Adrenal gland (tissue), 12 donors: ENCODE measurements around the gene PLA2G4E. TPM values are rescaled to one million over a fixed set of nuclear protein-coding genes. Genes with fewer than 3 reads are reported as not detected.

Source experiments
- DNase-seq, 7 donors: peaks; one replicate each; pipeline ENCODE4 v3.0.0-alpha.2; 2019 to 2020
- H3K27ac ChIP-seq, 5 donors: fragments of 200-600 bp; sonication (generic) in 4 of 5; 1 replicate in 3 of 5; 2 replicates in 2 of 5; pipeline versions ENCODE4 v1.5.1 to v1.8.0; 2016 to 2020; ENCODE audit warnings: mild to moderate bottlenecking in 1 of 5
- H3K27me3 ChIP-seq: fragments of 200-600 bp; 2 replicates; pipeline ENCODE4 v1.8.0; 2021
- H3K36me3 ChIP-seq, 2 donors: fragments of 200-600 bp; replicated peaks in 1 of 2; 1 replicate in 1 of 2; 2 replicates in 1 of 2; pipeline versions ENCODE4 v1.5.1 to v1.8.0; 2018 to 2022
- H3K4me1 ChIP-seq, 2 donors: fragments of 200-600 bp; replicated peaks in 1 of 2; 1 replicate in 1 of 2; 2 replicates in 1 of 2; pipeline versions ENCODE4 v1.5.1 to v1.8.0; 2018 to 2021
- H3K4me3 ChIP-seq, 4 donors: fragments of 200-600 bp; sonication (generic) in 3 of 4; one replicate each; pipeline ENCODE4 v1.5.1; 2016 to 2018
- H3K9me3 ChIP-seq, 3 donors: fragments of 200-600 bp; sonication (generic) in 1 of 3; replicated peaks in 1 of 3; 1 replicate in 2 of 3; 2 replicates in 1 of 3; pipeline versions ENCODE4 v1.5.1 to v1.8.0; 2016 to 2021
- CTCF ChIP-seq, 6 experiments: fragments of 450-650 bp in 4 of 6; fragments of 200-600 bp in 2 of 6; sonication (generic) in 1 of 6; IDR thresholded peaks; 1 replicate in 5 of 6; 2 replicates in 1 of 6; pipeline versions ENCODE4 v1.5.1 to v1.8.0; 2016 to 2021; ENCODE audit warnings: antibody characterized with exemption in 6 of 6, mild to moderate bottlenecking in 2 of 6, moderate library complexity in 1 of 6
- POLR2A ChIP-seq, 2 donors: fragments of 450-650 bp; IDR thresholded peaks; one replicate each; pipeline ENCODE4 v1.6.1; 2017; ENCODE audit warnings: antibody characterized with exemption in 2 of 2, mild to moderate bottlenecking in 2 of 2, moderate library complexity in 1 of 2
- WGBS, 4 donors: extraction: QIAGEN DNeasy Blood & Tissue Kit in 2 of 4; methylation state at CpG; one replicate each; pipeline versions ENCODE4 v1.1.5 to v1.1.7; 2013 to 2017; 5-methylcytosine and 5-hydroxymethylcytosine counted together
- intact Hi-C, 2 donors: fragments of 100-400 bp; cut with DNase I; formaldehyde crosslinking; loops; one replicate each; pipeline versions ENCODE4 v1.14.1 to v1.15.0; 2022 to 2023
- polyA plus RNA-seq, 3 donors: library from polyadenylated mRNA; stranded (reverse); fragments of 200-250 nt in 2 of 3; fragments of 350-450 nt in 1 of 3; fragmentation: Illumina TruSeq in 1 of 3; extraction: RNeasy Lipid Tissue Mini Kit (QIAGEN cat#74804) in 1 of 3; gene quantifications; one replicate each; pipeline ENCODE4 v1.2.3, GENCODE V29; 2013 to 2014
- total RNA-seq, 9 donors: library from RNA; depleted of rRNA in 4 of 9; stranded (reverse); fragments of >200 nt in 4 of 9; fragments of 120-200 nt in 1 of 9; fragmentation: NEBNext Ultra II Directional in 1 of 9; extraction: Animal tissue kit (Norgen Biotek cat#: 25700) in 1 of 9; gene quantifications; one replicate each; pipeline versions ENCODE4 v1.1.0 to v1.2.4, GENCODE V29; 2013 to 2023
- donor health status: healthy with polysubstance abuse.
- donor health status: Bipolar disorder and iron deficiency.
- donor health status: DM: yes; HTN: yes; CAD: no.
- donor health status: DM: no; HTN: no; CAD: no.
- donor health status: DM: no; HTN: no; CAD: no.
- donor health status: DM: yes; HTN: yes; CAD: no.

PLA2G4E gene
- total and polyA plus RNA-seq, 12 donors = 0.03 to 1.1 (median 0.23) TPM; not detected in 8

GRCh38 chr15:42045211-42045615 is 24.4 kb upstream of the PLA2G4E start:
- Histone ChIP-seq H3K9me3 (no peaks in the 10 kb centered on the region), H3K4me3 (no peak overlapping the region), H3K27me3 (no peaks in the 10 kb centered on the region), H3K36me3 (no peaks in the 10 kb centered on the region), H3K4me1 (no peaks in the 10 kb centered on the region), H3K27ac (no peak overlapping the region)
- no peak for DNase-seq
- no peak for TF ChIP-seq POLR2A (IDR thresholded peaks at IDR 0.05)
- no peak for TF ChIP-seq CTCF (IDR thresholded peaks at IDR 0.05)
- intact Hi-C loops = no loop called here
- 63 to 78% (median 68%) methylated on average over 7 to 8 of the region's 8 CpGs for WGBS, 4 donors

GRCh38 chr15:42042602-42043400 is 22.0 kb upstream of the PLA2G4E start:
- Histone ChIP-seq H3K27ac (no peak overlapping the region), H3K36me3 (no peaks in the 10 kb centered on the region), H3K4me3 (no peak overlapping the region), H3K4me1 (no peaks in the 10 kb centered on the region), H3K27me3 (no peaks in the 10 kb centered on the region), H3K9me3 (no peaks in the 10 kb centered on the region)
- 79 to 92% (median 87%) methylated on average over 5 of the region's 5 CpGs for WGBS, 4 donors
- TF ChIP-seq POLR2A (IDR thresholded peaks at IDR 0.05) = no peak
- no peak for TF ChIP-seq CTCF (IDR thresholded peaks at IDR 0.05)
- DNase-seq = no peak
- intact Hi-C loops = no loop called here

- no peak for DNase-seq
- 93 to 97% (median 94%) methylated on average over 6 of the region's 6 CpGs for WGBS, 4 donors
- TF ChIP-seq POLR2A (IDR thresholded peaks at IDR 0.05) (no peak), CTCF (IDR thresholded peaks at IDR 0.05) (no peak)
- H3K27me3 ChIP-seq = no peaks in the 10 kb centered on the region
- no peaks in the 10 kb centered on the region for H3K9me3 ChIP-seq
- no peak overlapping the region for H3K27ac ChIP-seq
- H3K36me3 ChIP-seq = no peaks in the 10 kb centered on the region
- no peaks in the 10 kb centered on the region for H3K4me1 ChIP-seq
- intact Hi-C loops = no loop called here
- no peak overlapping the region for H3K4me3 ChIP-seq
Measured at GRCh38 chr15:42038401-42038800, 17.6 kb upstream of the PLA2G4E start.

GRCh38 chr15:42037656-42038055 is 16.8 kb upstream of the PLA2G4E start:
- Histone ChIP-seq H3K9me3 (no peaks in the 10 kb centered on the region), H3K36me3 (no peaks in the 10 kb centered on the region), H3K27me3 (no peaks in the 10 kb centered on the region), H3K4me3 (no peak overlapping the region), H3K27ac (no peak overlapping the region), H3K4me1 (no peaks in the 10 kb centered on the region)
- intact Hi-C loops = no loop called here
- WGBS, 4 donors = 58 to 87% (median 71%) methylated on average over 6 to 8 of the region's 8 CpGs
- peak in 2 of 7 donors; percentile 32 to 39 for DNase-seq
- TF ChIP-seq POLR2A (IDR thresholded peaks at IDR 0.05) (no peak), CTCF (IDR thresholded peaks at IDR 0.05) (no peak)
